GM13976 (cell line): ENCODE measurements around the gene ADSL.

Source experiments
- DNase-seq: peaks from one replicate; pipeline ENCODE4 v3.0.0; 2012; ENCODE audit warnings: low spot score
- in situ Hi-C: fragments of 300-500 bp; cut with MboI; formaldehyde crosslinking; loops from one replicate; pipeline ENCODE4 v1.12.0; 2022; ENCODE audit warnings: low sequenced_read_pairs, mixed read lengths, inconsistent platforms; ENCODE audit not compliant: unreplicated experiment
- TF ChIP-seq, protein P1 (sequence below): IDR thresholded peaks from 2 replicates; pipeline ENCODE4 v1.5.1; 2012; ENCODE audit warnings: borderline replicate concordance, mild to moderate bottlenecking; ENCODE audit not compliant: insufficient read depth; ENCODE audit errors: extremely low read depth, missing control alignments, control extremely low read depth

Gene ADSL

DNA sequence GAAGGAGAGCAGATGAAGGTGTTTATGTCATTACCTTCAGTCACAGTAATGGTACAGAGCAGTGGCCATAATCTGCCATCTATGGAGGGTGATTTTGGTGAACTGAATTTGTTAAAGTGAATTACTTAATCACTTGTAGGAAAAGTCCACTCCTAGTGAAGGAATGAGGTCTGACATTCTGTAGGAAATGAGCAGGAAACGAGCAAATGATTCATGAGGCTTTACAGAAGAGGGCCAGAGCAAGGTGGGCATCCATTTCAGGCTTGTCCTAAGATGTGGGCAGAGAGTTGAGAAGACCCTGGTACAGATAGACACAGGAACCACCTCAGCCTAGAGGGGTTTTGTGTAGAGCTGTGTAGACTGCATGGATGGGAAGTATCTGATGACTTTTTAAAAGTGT is 18.1 kb downstream of the ADSL start:
- in situ Hi-C loops, result loop anchor here (25.0 kb wide), 1 partner anchor 827 kb away; the partner anchor contains the start of gene RPS19BP1
- DNase-seq, result no peak
- TF ChIP-seq, protein P1, sequence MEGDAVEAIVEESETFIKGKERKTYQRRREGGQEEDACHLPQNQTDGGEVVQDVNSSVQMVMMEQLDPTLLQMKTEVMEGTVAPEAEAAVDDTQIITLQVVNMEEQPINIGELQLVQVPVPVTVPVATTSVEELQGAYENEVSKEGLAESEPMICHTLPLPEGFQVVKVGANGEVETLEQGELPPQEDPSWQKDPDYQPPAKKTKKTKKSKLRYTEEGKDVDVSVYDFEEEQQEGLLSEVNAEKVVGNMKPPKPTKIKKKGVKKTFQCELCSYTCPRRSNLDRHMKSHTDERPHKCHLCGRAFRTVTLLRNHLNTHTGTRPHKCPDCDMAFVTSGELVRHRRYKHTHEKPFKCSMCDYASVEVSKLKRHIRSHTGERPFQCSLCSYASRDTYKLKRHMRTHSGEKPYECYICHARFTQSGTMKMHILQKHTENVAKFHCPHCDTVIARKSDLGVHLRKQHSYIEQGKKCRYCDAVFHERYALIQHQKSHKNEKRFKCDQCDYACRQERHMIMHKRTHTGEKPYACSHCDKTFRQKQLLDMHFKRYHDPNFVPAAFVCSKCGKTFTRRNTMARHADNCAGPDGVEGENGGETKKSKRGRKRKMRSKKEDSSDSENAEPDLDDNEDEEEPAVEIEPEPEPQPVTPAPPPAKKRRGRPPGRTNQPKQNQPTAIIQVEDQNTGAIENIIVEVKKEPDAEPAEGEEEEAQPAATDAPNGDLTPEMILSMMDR, result no peak

DNA sequence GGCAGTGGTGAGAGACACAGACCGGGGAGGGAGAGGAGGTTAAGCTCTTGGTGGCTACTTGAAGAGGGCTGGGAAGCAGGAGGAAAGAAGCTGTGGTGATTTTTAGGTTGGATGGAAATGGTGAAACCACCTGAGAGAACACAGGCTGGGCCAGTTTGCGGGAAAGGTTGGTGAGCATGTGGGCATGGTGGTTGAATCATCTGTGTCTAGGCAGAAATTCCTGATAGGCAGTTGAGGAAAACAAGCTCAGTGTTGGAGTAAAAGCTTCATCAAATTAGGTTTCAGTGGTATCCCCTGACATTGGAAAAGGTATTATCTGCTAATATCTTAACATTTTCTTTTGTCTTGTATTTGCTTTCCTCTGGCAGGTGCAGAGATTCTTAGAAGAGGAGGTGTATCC is 19.8 kb downstream of the ADSL start:
- no peak for DNase-seq
- in situ Hi-C loops, result loop anchor here (25.0 kb wide), 1 partner anchor 829 kb away; the partner anchor contains the start of gene RPS19BP1
- TF ChIP-seq, protein P1, result no peak

DNA sequence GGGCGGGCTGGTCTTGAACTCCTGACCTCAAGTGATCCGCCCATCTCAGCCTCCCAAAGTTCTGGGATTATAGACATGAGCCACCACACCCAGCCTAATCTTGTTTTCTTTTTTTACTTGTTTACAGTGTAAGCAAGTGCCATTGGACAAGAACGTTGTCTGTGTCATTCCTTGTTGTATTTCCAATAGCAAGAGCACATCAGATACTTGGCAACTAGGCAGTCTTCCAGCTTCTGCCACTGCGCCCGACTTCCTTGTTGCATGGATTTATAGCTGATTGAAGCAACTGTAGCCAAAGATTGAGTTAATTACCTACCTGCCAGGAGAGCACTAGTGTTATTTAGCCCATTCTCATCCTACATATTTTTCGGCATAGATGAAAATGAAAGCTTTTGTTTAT is 21.0 kb downstream of the ADSL start:
- DNase-seq, result no peak
- TF ChIP-seq, protein P1, result no peak
- in situ Hi-C loops, result loop anchor here (25.0 kb wide), 1 partner anchor 830 kb away; the partner anchor contains the start of gene RPS19BP1

DNA sequence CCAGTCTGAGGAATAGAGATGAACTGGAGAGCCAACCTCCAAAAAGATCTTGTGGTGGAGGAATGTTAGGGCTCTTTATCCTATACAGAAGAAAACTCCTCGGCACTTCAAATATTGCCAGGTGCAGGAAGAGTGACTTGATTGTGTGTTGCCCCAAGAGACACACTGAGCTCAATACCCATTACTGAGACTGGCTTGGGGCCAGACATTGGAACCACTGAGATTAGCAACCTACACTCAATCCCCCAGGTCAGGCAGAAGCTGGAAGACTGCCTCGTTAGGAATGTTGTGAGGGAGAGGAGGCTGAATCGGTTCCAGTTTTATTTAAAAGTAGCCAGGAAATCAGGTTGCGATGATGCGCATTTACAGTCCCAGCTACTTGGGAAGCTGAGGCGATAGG is 21.7 kb downstream of the ADSL start:
- in situ Hi-C loops, result loop anchor here (25.0 kb wide), 1 partner anchor 831 kb away; the partner anchor contains the start of gene RPS19BP1
- DNase-seq, result no peak
- TF ChIP-seq, protein P1, result no peak

DNA sequence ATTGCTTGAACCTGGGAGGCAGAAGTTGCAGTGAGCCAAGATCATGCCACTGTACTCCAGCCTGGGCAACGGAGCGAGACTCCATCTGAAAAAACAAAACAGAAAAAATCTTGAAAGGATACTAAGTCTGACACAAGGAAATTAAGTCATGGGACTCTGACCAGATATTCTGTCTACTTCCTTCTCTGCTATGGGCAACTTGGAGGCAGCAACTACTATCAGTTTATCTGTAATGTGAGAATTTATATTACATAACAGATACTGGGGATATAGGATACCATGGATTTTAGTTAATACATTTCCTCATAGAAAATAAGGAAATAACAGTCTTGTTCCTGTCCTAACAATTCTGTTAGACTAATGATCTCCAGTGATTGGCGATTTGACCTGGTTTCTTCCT is 22.5 kb downstream of the ADSL start:
- in situ Hi-C loops, result loop anchor here (25.0 kb wide), 1 partner anchor 832 kb away; the partner anchor contains the start of gene RPS19BP1
- no peak for DNase-seq
- TF ChIP-seq, protein P1, result no peak

DNA sequence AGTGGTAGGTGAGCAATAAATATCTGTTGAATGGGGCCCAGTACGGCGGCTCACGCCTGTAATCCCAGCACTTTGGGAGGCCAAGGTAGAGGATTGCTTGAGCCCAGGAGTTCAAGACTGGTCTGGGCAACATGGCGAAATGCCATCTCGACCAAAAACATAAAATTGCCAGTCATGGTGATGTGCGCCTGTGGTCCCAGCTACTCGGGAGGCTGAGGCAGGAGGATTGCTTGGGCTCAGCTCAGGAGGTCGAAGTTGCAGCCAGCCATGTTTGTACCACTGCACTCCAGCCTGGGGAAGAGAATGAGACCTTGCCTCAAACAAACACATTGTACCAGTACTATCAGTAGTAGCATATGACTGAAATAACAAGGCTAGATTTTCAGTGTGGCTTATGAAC is 28.3 kb downstream of the ADSL start:
- DNase-seq, result no peak
- TF ChIP-seq, protein P1, result no peak
- in situ Hi-C loops, result loop anchor here (25.0 kb wide), 1 partner anchor 837 kb away; the partner anchor contains the start of gene RPS19BP1
